OCI-LY7 (cell line): ENCODE measurements around the gene CLTCL1. TPM values are rescaled to one million over a fixed set of nuclear protein-coding genes. Genes with fewer than 3 reads are reported as not detected.

Source experiments
- BruUV-seq: library from RNA; stranded (reverse); fragments of 400-500 nt; replicated peaks from 2 replicates; lab custom pipeline; 2021; lab: Mats Ljungman, UMichigan
- CTCF ChIA-PET: fragments of 300-600 bp; sonication (Branson Sonifier 250); formaldehyde crosslinking; loops from one replicate; lab custom pipeline; 2022; ENCODE audit warnings: antibody characterized with exemption; ENCODE audit not compliant: unreplicated experiment; lab: Charles Lee
- POLR2A ChIA-PET: fragments of 300-600 bp; sonication (Branson Sonifier 250); formaldehyde crosslinking; loops from one replicate; lab custom pipeline; 2022; ENCODE audit warnings: antibody characterized with exemption; lab: Charles Lee
- DNase-seq: peaks from one replicate; pipeline ENCODE4 v3.0.0-alpha.2; 2015; ENCODE audit warnings: low spot score
- H2AFZ ChIP-seq: fragments of 200-600 bp; sonication (generic), shearing (Covaris generic); 2 replicates; pipeline ENCODE4 v1.6.1; 2014; ENCODE audit warnings: mild to moderate bottlenecking, antibody characterized with exemption, low read length, moderate library complexity
- H3K27ac ChIP-seq: fragments of 200-600 bp; sonication (generic); 2 replicates; pipeline ENCODE4 v1.5.1; 2014; ENCODE audit warnings: mixed run types, low read depth, mild to moderate bottlenecking, moderate library complexity, low read length, inconsistent platforms; ENCODE audit not compliant: poor library complexity, severe bottlenecking
- H3K36me3 ChIP-seq: fragments of 200-600 bp; sonication (generic); 2 replicates; pipeline ENCODE4 v1.6.1; 2014; ENCODE audit warnings: mild to moderate bottlenecking, antibody characterized with exemption, low read length, moderate library complexity, mixed read lengths; ENCODE audit not compliant: insufficient read depth
- H3K4me1 ChIP-seq: fragments of 200-600 bp; sonication (generic); 2 replicates; pipeline ENCODE4 v1.5.1; 2014; ENCODE audit warnings: mild to moderate bottlenecking, low read length; ENCODE audit not compliant: insufficient read depth, poor library complexity, severe bottlenecking
- H3K4me2 ChIP-seq: fragments of 200-600 bp; sonication (generic); 2 replicates; pipeline ENCODE4 v1.6.1; 2014; ENCODE audit warnings: mild to moderate bottlenecking, low read length
- H3K4me3 ChIP-seq: fragments of 200-600 bp; sonication (generic); 2 replicates; pipeline ENCODE4 v1.5.1; 2014; ENCODE audit warnings: mild to moderate bottlenecking, low read depth, low read length; ENCODE audit not compliant: poor library complexity, severe bottlenecking
- H3K79me2 ChIP-seq: fragments of 200-600 bp; sonication (generic); 2 replicates; pipeline ENCODE4 v1.6.1; 2016; ENCODE audit warnings: low read depth, mild to moderate bottlenecking, low read length, moderate library complexity, mixed read lengths; ENCODE audit not compliant: insufficient read depth
- H3K9me2 ChIP-seq: fragments of 200-600 bp; sonication (generic); 2 replicates; pipeline ENCODE4 v1.6.1; 2016; ENCODE audit warnings: mild to moderate bottlenecking, low read length, mixed read lengths; ENCODE audit not compliant: insufficient read depth
- H3K9me3 ChIP-seq: fragments of 200-600 bp; sonication (generic); 2 replicates; pipeline ENCODE4 v1.6.1; 2014; ENCODE audit warnings: mild to moderate bottlenecking, mixed run types, low read length, mixed read lengths
- H4K20me1 ChIP-seq: fragments of 200-600 bp; sonication (generic); 2 replicates; pipeline ENCODE4 v1.6.1; 2014; ENCODE audit warnings: mild to moderate bottlenecking, antibody characterized with exemption, low read length, moderate library complexity, mixed read lengths; ENCODE audit not compliant: insufficient read depth
- CTCF ChIP-seq: fragments of 200-600 bp; sonication (generic); conservative IDR thresholded peaks from 2 replicates; pipeline ENCODE4 v1.5.1; 2014; ENCODE audit warnings: mild to moderate bottlenecking, antibody characterized with exemption, low read length, moderate library complexity, mixed read lengths
- EZH2phosphoT487 ChIP-seq: fragments of 200-600 bp; sonication (generic); IDR thresholded peaks from 2 replicates; pipeline ENCODE4 v1.6.1; 2018; ENCODE audit warnings: low read depth, borderline replicate concordance, mild to moderate bottlenecking, mixed run types, antibody characterized with exemption, low read length, moderate library complexity, mixed read lengths
- intact Hi-C: fragments of 100-400 bp; cut with micrococcal nuclease; formaldehyde crosslinking; loops from one replicate; pipeline ENCODE4 v1.10.0; 2022; ENCODE audit not compliant: unreplicated experiment
- total RNA-seq, 2 experiments: library from RNA; depleted of rRNA in 1 of 2; stranded (reverse); fragments of >200 nt in 1 of 2; shearing (Covaris generic) in 1 of 2; gene quantifications; 2 replicates each; pipeline ENCODE4 v1.2.3, GENCODE V29; 2014 to 2022

Gene CLTCL1
- total RNA-seq, 2 experiments from 2014 or later: 0.44 to 0.99 TPM

DNA sequence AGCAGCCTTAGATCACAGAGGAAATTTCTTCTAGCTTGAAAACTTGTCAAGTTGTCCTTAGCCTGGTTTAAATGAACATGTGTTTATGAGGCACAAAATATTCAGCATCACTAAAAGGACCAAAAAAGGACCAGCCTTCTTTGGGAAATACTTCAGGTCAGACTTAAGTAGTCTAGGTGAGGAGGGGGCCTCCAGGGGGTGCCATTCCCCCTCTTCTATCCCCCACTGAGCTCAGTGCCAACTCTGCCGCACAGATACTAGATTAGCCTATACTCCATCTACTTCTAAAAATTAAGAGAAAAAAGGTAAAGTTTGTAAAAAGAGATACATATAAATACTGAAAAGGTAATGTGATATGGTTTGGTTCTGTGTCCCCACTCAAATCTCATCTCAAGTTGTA is 20.6 kb downstream of the CLTCL1 start:
- no peaks in the 10 kb centered on the region for H3K36me3 ChIP-seq
- TF ChIP-seq CTCF: peak; percentile 58
- TF ChIP-seq EZH2phosphoT487: no peak
- peaks cover 14% of the 10 kb centered on the region for H3K9me3 ChIP-seq
- no TSS peak for BruUV-seq
- H3K79me2 ChIP-seq: no peaks in the 10 kb centered on the region
- H2AFZ ChIP-seq: no peak overlapping the region
- H3K4me3 ChIP-seq: no peak overlapping the region
- no peak overlapping the region for H3K27ac ChIP-seq
- ChIA-PET CTCF (no interaction called here), POLR2A (no interaction called here)
- H3K9me2 ChIP-seq: no peaks in the 10 kb centered on the region
- intact Hi-C loops: no loop called here
- no peaks in the 10 kb centered on the region for H4K20me1 ChIP-seq
- no peak for DNase-seq
- no peaks in the 10 kb centered on the region for H3K4me1 ChIP-seq
- H3K4me2 ChIP-seq: no peak overlapping the region

- TF ChIP-seq EZH2phosphoT487 (no peak), CTCF (no peak)
- POLR2A ChIA-PET: no interaction called here
- DNase-seq: no peak
- Histone ChIP-seq H3K79me2 (no peaks in the 10 kb centered on the region), H3K9me3 (peaks cover 18% of the 10 kb centered on the region), H4K20me1 (no peaks in the 10 kb centered on the region), H2AFZ (no peak overlapping the region), H3K4me1 (no peaks in the 10 kb centered on the region), H3K9me2 (no peaks in the 10 kb centered on the region), H3K4me3 (no peak overlapping the region), H3K36me3 (no peaks in the 10 kb centered on the region), H3K4me2 (no peak overlapping the region), H3K27ac (no peak overlapping the region)
- no TSS peak for BruUV-seq
- intact Hi-C loops: no loop called here
- CTCF ChIA-PET: no interaction called here
Measured at GRCh38 chr22:19266547-19267086, 24.9 kb downstream of the CLTCL1 start.

- POLR2A ChIA-PET: no interaction called here
- DNase-seq: no peak
- H3K27ac ChIP-seq: no peak overlapping the region
- no peak overlapping the region for H3K4me2 ChIP-seq
- H3K36me3 ChIP-seq: no peaks in the 10 kb centered on the region
- no peak overlapping the region for H2AFZ ChIP-seq
- no peaks in the 10 kb centered on the region for H3K79me2 ChIP-seq
- CTCF ChIA-PET: no interaction called here
- H3K4me3 ChIP-seq: no peak overlapping the region
- BruUV-seq: no TSS peak
- H4K20me1 ChIP-seq: no peaks in the 10 kb centered on the region
- TF ChIP-seq CTCF: no peak
- no peak for TF ChIP-seq EZH2phosphoT487
- no peaks in the 10 kb centered on the region for H3K4me1 ChIP-seq
- intact Hi-C loops: no loop called here
- H3K9me3 ChIP-seq: peaks cover 18% of the 10 kb centered on the region
- H3K9me2 ChIP-seq: no peaks in the 10 kb centered on the region
Measured at GRCh38 chr22:19265779-19266178, 25.7 kb downstream of the CLTCL1 start.
